ENCODE measurements around the gene OR51B5. TPM values are rescaled to one million over a fixed set of nuclear protein-coding genes. Genes with fewer than 3 reads are reported as not detected.
"Not testable (repeated sequence)": the region's sequence is repeated elsewhere in the genome, so short reads cannot be mapped to it uniquely, and the experiment has no call there.

OR51B5 gene
- total RNA-seq, 4 donors from 2014 or later: not detected

- no peaks in the 10 kb centered on the region for H3K9me3 ChIP-seq
- TF ChIP-seq POLR2A (IDR thresholded peaks at IDR 0.05) (no peak), EP300 (IDR thresholded peaks at IDR 0.05) (no peak), POLR2AphosphoS5 (IDR thresholded peaks at IDR 0.05) (no peak)
- TF ChIP-seq, protein P1, sequence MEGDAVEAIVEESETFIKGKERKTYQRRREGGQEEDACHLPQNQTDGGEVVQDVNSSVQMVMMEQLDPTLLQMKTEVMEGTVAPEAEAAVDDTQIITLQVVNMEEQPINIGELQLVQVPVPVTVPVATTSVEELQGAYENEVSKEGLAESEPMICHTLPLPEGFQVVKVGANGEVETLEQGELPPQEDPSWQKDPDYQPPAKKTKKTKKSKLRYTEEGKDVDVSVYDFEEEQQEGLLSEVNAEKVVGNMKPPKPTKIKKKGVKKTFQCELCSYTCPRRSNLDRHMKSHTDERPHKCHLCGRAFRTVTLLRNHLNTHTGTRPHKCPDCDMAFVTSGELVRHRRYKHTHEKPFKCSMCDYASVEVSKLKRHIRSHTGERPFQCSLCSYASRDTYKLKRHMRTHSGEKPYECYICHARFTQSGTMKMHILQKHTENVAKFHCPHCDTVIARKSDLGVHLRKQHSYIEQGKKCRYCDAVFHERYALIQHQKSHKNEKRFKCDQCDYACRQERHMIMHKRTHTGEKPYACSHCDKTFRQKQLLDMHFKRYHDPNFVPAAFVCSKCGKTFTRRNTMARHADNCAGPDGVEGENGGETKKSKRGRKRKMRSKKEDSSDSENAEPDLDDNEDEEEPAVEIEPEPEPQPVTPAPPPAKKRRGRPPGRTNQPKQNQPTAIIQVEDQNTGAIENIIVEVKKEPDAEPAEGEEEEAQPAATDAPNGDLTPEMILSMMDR (IDR thresholded peaks at IDR 0.05): no peak
- H3K27ac ChIP-seq: no peak overlapping the region
- 55% methylated on average over 4 of the region's 4 CpGs for WGBS
- no peaks in the 10 kb centered on the region for H3K4me1 ChIP-seq
- H3K36me3 ChIP-seq: no peaks in the 10 kb centered on the region
- no peaks in the 10 kb centered on the region for H3K27me3 ChIP-seq
- no peak overlapping the region for H3K4me3 ChIP-seq
- DNase-seq (ENCODE audit: low spot score in 2 of 2): no peak
Observed at GRCh38 chr11:5297721-5298323, 45.5 kb downstream of the OR51B5 start.

DNA sequence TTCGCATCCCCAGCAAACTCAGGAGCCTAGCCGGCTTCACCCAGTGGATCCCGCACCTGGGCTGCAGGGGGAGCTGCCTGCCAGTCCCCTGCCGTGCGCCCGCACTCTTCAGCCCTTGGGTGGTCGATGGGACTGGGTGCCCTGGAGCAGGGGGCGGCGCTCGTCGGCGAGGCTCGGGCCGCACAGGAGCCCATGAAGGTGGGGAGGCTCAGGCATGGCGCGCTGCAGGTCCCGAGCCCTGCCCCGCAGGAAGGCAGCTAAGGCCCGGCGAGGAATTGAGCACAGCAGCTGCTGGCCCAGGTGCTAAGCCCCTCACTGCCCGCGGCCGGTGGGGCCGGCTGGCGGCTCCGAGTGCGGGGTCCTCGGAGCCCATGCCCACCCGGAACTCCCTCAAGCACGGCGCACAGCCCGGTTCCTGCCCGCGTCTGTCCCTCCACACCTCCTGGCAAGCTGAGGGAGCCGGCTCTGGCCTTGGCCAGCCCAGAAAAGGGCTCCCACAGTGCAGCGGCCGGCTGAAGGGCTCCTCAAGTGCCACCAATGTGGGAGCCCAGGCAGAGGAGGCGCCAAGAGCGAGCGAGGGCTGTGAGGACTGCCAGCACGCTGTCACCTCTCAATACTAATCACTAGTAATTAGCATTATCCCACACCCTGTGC lies 48.9 kb downstream of the OR51B5 start:
- WGBS: 95% methylated on average over 11 of the region's 41 CpGs
- not testable (repeated sequence) for H3K27ac ChIP-seq; H3K36me3 ChIP-seq; H3K9me3 ChIP-seq; H3K27me3 ChIP-seq; H3K4me3 ChIP-seq; H3K4me1 ChIP-seq; DNase-seq (ENCODE audit: low spot score in 2 of 2)

GRCh38 chr11:5293028-5293427 lies 50.3 kb downstream of the OR51B5 start:
- Histone ChIP-seq H3K4me3 (no peak overlapping the region), H3K27ac (no peak overlapping the region), H3K36me3 (no peaks in the 10 kb centered on the region), H3K27me3 (no peaks in the 10 kb centered on the region), H3K9me3 (no peaks in the 10 kb centered on the region), H3K4me1 (no peaks in the 10 kb centered on the region)
- no peak for DNase-seq (ENCODE audit: low spot score in 2 of 2)
- 94% methylated on average over 8 of the region's 8 CpGs for WGBS
- TF ChIP-seq, protein P1 (IDR thresholded peaks at IDR 0.05): no peak
- no peak for TF ChIP-seq POLR2AphosphoS5 (IDR thresholded peaks at IDR 0.05)
- TF ChIP-seq EP300 (IDR thresholded peaks at IDR 0.05): no peak
- TF ChIP-seq POLR2A (IDR thresholded peaks at IDR 0.05): no peak

Other genes with a start within 250 kb of the OR51B5 start
- not detected for gene OR52A5, start 205.2 kb downstream of the OR51B5 start, total RNA-seq
- gene OR52A1, start 188.8 kb downstream of the OR51B5 start, total RNA-seq: not detected
- gene OR51V1, start 142.8 kb downstream of the OR51B5 start, total RNA-seq: not detected
- gene HBB, start 116.5 kb downstream of the OR51B5 start, total RNA-seq: 10 to 100 TPM in 2 of 4 donors, 1 to 10 TPM in 2; 3.7 to 45.8 (median 15.2) TPM
- not detected for gene HBD, start 109.0 kb downstream of the OR51B5 start, total RNA-seq
- gene HBG1, start 93.7 kb downstream of the OR51B5 start, total RNA-seq: not detected
- not detected for gene HBG2, start 88.7 kb downstream of the OR51B5 start, total RNA-seq
- 1 to 10 TPM in 1 of 4 donors, not detected in 3; 1.9 TPM for gene HBE1, start 73.6 kb downstream of the OR51B5 start, total RNA-seq
- gene OR51B4, start 41.6 kb downstream of the OR51B5 start, total RNA-seq: not detected
- gene OR51B2, start 19.2 kb downstream of the OR51B5 start, total RNA-seq: not detected
- gene OR51B6, start 8.0 kb upstream of the OR51B5 start, total RNA-seq: not detected
- gene OR51M1, start 40.3 kb upstream of the OR51B5 start, total RNA-seq: not detected
- gene OR51Q1, start 78.6 kb upstream of the OR51B5 start, total RNA-seq: not detected
- not detected for gene OR51I1, start 98.0 kb upstream of the OR51B5 start, total RNA-seq
- gene OR51I2, start 105.8 kb upstream of the OR51B5 start, total RNA-seq: not detected
- not detected for gene OR52D1, start 145.2 kb upstream of the OR51B5 start, total RNA-seq
- gene UBQLN3, start 166.4 kb upstream of the OR51B5 start, total RNA-seq: under 1 TPM in 1 of 4 donors, not detected in 3; 0.56 TPM
- gene UBQLNL, start 173.2 kb upstream of the OR51B5 start, total RNA-seq: 1 to 10 TPM in 2 of 4 donors, under 1 TPM in 1, not detected in 1; 0.26 to 3.6 (median 1.9) TPM
- 1 to 10 TPM in 1 of 4 donors, under 1 TPM in 1, not detected in 2; 0.85 to 2.1 TPM for gene OR52H1, start 205.0 kb upstream of the OR51B5 start, total RNA-seq
- gene OR52B6, start 237.4 kb upstream of the OR51B5 start, total RNA-seq: not detected

Data from suprapubic skin (tissue), 4 donors.